AG09319 (cell line): ENCODE measurements around the gene RPL38.

Experiments
- DNase-seq: peaks from one replicate; pipeline ENCODE4 v3.0.0-alpha.2; 2010; ENCODE audit warnings: low read depth; ENCODE audit errors: extremely low read depth
- CTCF ChIP-seq: IDR thresholded peaks from 2 replicates; pipeline ENCODE4 v1.5.1; 2011; ENCODE audit warnings: low read depth, mild to moderate bottlenecking, inconsistent platforms, low read length, moderate library complexity

The RPL38 gene

GRCh38 chr17:74228306-74228978 lies 25.0 kb downstream of the RPL38 start:
- TF ChIP-seq CTCF = no peak
- no peak for DNase-seq

DNA sequence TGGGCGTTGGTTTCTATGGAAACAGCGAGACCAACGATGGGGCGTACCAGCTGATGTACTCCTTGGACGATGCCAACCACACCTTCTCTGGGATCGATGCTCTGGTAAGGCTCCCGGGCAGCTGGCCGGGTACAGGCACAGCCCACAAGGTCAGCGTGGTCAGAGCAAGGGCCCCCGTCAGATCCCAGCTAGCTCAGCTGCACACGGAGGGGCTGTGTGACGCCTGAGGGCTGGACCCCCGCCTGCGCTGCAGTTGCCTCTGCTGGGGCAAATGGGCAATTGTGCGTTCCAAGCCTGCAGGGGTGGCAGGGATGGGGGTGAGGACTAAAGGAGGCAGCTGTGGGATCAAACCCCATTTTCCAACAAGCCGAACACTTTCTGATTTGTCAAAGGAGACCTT lies 27.4 kb downstream of the RPL38 start:
- no peak for TF ChIP-seq CTCF
- DNase-seq = no peak

GRCh38 chr17:74231928-74232907 lies 28.7 kb downstream of the RPL38 start:
- no peak for TF ChIP-seq CTCF
- DNase-seq = no peak

DNA sequence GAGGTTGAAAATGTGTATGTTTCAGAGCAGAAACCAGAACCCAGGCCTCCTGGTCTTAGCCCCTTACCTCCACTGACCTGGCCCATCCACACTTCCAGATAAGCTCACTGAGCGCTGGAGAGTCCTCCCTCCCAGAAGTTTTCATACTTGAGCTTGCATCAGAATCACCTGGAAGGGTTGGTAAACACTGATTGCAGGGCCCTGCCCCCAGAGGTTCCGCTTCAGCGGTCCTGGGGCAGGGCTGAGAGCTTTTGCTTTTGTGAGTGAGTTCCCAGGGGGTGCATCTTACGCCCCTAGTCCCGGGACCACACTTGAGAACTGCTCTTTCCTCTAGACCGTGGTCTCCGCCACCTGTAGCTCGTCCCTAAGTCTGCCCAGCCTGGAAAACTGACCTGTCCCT lies 30.5 kb downstream of the RPL38 start:
- no peak for DNase-seq
- no peak for TF ChIP-seq CTCF

DNA sequence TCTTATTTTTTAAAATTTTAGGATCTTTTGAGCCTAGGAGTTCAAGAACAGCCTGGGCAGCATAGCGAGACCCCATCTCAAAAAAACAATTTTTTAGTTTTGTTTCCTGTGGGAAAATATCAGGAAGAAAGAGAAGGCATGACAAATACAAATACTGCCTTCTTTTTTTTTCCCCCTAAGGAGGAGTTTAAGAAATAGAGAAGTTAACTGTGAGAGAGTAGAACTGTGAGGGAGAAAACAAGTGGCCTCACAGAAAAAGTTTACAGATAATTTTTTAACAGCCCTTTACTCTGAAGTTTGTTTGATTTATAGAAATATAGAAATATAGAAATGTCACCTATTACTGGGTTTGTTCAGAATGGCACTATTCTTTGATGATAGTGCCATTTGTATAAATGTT lies 31.0 kb downstream of the RPL38 start:
- DNase-seq = no peak
- no peak for TF ChIP-seq CTCF

GRCh38 chr17:74235040-74235581 lies 31.6 kb downstream of the RPL38 start:
- DNase-seq = no peak
- no peak for TF ChIP-seq CTCF

GRCh38 chr17:74235911-74236371 lies 32.5 kb downstream of the RPL38 start:
- no peak for DNase-seq
- no peak for TF ChIP-seq CTCF
